Left kidney (tissue), 2 donors: ENCODE measurements around the gene NUBPL. TPM values are rescaled to one million over a fixed set of nuclear protein-coding genes. Genes with fewer than 3 reads are reported as not detected.
"Not testable (repeated sequence)": the region's sequence is repeated elsewhere in the genome, so short reads cannot be mapped to it uniquely, and the experiment has no call there.

Source experiments
- DNase-seq: peaks from one replicate; pipeline ENCODE4 v3.0.0-alpha.2; 2013
- polyA plus RNA-seq: library from polyadenylated mRNA; unstranded; fragments of 120-200 nt; gene quantifications from one replicate; pipeline ENCODE4 v1.2.1, GENCODE V29; 2013; ENCODE audit not compliant: insufficient read length

The NUBPL gene
- polyA plus RNA-seq, 1 donor, result 17.9 TPM

DNA sequence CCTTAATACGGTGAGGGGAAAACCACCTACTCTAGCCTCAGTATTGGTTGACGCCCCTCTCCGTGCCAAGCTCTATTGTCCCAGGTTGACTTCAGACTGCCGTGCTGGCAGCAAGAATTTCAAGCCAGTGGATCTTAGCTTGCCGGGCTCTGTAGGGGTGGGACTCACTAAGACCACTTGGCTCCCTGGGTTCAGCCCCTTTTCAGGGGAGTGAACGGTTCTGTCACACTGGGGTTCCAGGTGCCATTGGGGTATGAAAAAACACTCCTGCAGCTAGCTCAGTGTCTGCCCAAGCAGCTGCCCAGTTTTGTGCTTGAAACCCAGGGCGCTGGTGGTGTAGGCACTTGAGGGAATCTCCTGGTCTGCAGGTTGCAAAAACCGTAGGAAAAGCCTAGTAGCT is 107.1 kb downstream of the NUBPL start:
- DNase-seq, result no peak

- DNase-seq, result no peak
Observed at GRCh38 chr14:31672709-31673108, 111.5 kb downstream of the NUBPL start.

GRCh38 chr14:31677052-31677451 is 115.8 kb downstream of the NUBPL start:
- no peak for DNase-seq

DNA sequence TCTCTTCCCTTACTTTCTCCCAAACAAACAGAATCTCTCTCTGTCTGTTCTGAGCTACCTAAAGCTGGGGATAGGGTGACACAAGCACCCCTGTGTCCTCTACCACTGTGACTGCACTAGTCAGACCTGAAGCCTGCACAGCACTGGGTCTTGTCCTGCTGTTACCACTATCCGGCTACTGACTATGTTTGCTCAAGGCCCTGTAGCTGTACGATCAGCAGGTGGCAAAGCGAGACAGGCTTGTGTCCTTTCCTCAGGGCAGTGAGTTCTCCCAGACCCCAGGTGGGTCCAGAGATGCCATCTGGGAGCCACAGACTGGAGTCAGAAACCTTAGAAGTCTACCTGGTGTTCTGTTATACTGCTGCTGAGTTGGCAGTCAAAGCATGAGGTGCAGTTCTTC is 116.4 kb downstream of the NUBPL start:
- no peak for DNase-seq

- no peak for DNase-seq
Observed at GRCh38 chr14:31678421-31679249, 117.4 kb downstream of the NUBPL start.

DNA sequence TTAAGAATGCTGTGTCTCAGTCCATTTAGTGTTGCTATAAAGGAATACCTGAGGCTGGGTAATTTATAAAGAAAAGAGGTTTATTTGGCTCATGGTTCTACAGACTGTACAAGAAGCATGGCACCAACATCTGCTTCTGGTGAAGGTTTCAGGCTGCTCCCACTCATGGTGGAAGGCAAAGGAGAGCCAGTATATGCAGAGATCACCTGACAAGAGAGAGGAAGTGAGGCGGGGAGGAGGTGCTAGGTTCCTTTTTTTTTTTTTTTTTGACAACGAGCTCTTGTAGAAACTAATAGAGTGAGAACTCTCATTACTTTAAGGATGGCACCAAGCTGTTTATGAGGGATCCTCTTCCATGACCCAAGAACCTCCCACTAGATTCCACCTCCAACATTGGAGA is 121.6 kb downstream of the NUBPL start:
- DNase-seq, result no peak

DNA sequence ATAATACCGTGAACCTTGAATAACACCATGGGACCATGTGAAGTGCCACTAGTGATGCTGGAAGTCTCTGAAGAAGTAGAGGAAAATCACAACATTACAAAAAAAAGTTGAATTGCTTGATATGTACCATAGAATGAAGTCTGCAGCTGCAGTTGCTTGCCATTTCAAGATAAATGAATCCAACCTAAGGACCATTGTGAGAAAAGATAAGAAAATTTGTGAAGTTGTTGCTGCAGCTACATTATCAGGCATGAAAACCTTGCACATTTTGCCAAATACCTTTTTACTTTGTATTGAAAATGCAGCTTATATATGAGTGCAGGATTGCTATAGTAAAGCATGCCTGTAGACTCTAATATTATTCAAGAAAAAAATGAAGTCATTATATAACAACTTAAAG is 126.5 kb downstream of the NUBPL start:
- no peak for DNase-seq

DNA sequence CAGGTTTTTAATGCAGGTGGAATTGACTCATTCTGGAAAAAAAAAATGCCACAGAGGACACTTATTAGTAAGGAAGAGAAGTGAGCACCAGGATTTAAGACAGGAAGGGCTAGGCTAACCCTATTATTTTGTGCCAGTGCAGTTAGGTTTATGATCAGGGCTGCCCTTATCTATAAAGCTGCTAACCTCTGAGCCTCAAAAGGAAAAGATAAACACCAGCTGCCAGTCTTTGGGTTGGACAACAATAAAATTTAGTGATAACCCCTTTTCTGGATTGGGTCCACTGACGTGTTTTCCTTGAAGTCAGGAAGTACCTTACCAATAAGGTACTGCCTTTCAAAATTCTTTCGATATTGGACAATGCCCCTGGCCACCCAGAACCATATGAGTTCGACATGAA is 128.9 kb downstream of the NUBPL start:
- DNase-seq, result no peak

- DNase-seq, result no peak
Observed at GRCh38 chr14:31692376-31692781, 131.2 kb downstream of the NUBPL start.

- DNase-seq, result no peak
Observed at GRCh38 chr14:31696378-31696777, 135.2 kb downstream of the NUBPL start.

GRCh38 chr14:31699809-31700208 is 138.6 kb downstream of the NUBPL start:
- no peak for DNase-seq

GRCh38 chr14:31700282-31701074 is 139.3 kb downstream of the NUBPL start:
- DNase-seq, result no peak

- no peak for DNase-seq
Observed at GRCh38 chr14:31702130-31702529, 140.9 kb downstream of the NUBPL start.

GRCh38 chr14:31703056-31703455 is 141.9 kb downstream of the NUBPL start:
- no peak for DNase-seq

GRCh38 chr14:31705731-31706130 is 144.5 kb downstream of the NUBPL start:
- DNase-seq, result no peak

- DNase-seq, result not testable (repeated sequence)
Observed at GRCh38 chr14:31708661-31709060, 147.5 kb downstream of the NUBPL start.

- DNase-seq, result no peak
Observed at GRCh38 chr14:31712244-31713127, 151.3 kb downstream of the NUBPL start.

- no peak for DNase-seq
Observed at GRCh38 chr14:31716208-31716607, 155.0 kb downstream of the NUBPL start.

GRCh38 chr14:31717294-31718085 is 156.3 kb downstream of the NUBPL start:
- no peak for DNase-seq

- no peak for DNase-seq
Observed at GRCh38 chr14:31718585-31718984, 157.4 kb downstream of the NUBPL start.

DNA sequence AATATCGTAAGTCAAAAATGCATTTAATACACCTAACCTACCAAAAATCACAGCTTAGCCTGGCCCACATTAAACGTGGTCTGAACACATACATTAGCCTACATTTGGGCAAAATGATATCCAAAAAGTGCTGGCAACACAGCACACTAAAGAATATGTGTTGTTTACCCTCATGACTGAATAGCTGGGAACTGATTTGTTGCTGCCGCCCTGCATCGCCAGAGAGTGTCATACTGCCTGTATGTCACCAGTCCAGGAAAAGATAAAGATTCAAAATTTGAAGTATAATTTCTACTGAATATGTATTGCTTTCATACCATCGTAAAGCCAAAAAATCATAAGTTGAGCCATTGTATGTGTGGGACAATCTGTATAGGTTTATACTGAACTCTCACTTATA is 157.8 kb downstream of the NUBPL start:
- DNase-seq, result no peak

GRCh38 chr14:31726337-31726736 is 165.1 kb downstream of the NUBPL start:
- DNase-seq, result no peak
